ENCODE measurements around the gene CGAS.

Gene CGAS

GRCh38 chr6:73451223-73452106, 632 bp downstream of the CGAS start:
- DNase-seq (ENCODE audit: low read depth), result peak; percentile 61
- TF ChIP-seq CTCF (conservative IDR thresholded peaks at IDR 0.05; ENCODE audit: control insufficient read depth, insufficient read depth, low read depth, low read length), result no peak
- H3K4me3 ChIP-seq (ENCODE audit: control insufficient read depth, low read depth, low read length), result peak overlapping the region; percentile 77

DNA sequence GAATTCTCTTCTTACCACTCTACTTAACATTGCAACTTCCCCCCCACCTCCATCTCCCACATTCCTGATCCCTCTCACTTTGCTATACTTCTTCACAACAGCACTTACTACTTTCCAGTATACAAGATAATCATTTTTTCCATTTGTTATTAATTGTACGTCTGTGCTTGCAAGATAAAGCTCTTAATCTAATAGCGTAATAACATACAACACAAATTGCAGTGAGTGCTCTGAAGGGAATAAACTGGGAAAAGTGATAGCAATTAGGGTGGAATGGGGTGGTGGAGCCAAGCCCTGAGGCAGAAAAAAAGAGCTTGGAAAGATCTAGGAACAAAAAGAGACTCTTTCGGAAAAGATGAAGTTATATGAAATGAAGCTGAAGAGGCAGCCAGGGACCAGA, 8.5 kb downstream of the CGAS start:
- H3K4me3 ChIP-seq (ENCODE audit: control insufficient read depth, low read depth, low read length), result no peak overlapping the region
- no peak for DNase-seq (ENCODE audit: low read depth)
- TF ChIP-seq CTCF (conservative IDR thresholded peaks at IDR 0.05; ENCODE audit: control insufficient read depth, insufficient read depth, low read depth, low read length), result no peak

DNA sequence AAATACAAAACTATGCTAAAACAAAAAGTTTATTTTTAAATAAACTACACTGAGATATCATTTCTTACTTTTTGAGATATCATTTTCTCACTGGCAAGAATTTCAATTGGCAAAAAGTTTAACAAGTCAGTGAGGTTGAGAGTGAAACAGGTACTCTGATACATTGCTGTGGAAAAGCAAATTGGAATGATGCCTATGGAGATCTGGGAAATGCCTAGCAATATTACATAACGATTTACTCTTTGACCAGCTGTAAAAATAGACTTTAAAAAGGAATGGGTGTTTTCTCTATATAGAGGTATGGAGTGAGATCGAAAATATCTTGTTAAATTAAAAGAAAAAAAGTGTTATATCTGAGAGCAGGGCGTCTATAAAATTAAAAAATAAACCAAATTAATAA, 16.9 kb downstream of the CGAS start:
- DNase-seq (ENCODE audit: low read depth), result no peak
- H3K4me3 ChIP-seq (ENCODE audit: control insufficient read depth, low read depth, low read length), result no peak overlapping the region
- no peak for TF ChIP-seq CTCF (conservative IDR thresholded peaks at IDR 0.05; ENCODE audit: control insufficient read depth, insufficient read depth, low read depth, low read length)

- no peak for TF ChIP-seq CTCF (conservative IDR thresholded peaks at IDR 0.05; ENCODE audit: control insufficient read depth, insufficient read depth, low read depth, low read length)
Measured at GRCh38 chr6:73421534-73421933, 30.6 kb downstream of the CGAS start.

DNA sequence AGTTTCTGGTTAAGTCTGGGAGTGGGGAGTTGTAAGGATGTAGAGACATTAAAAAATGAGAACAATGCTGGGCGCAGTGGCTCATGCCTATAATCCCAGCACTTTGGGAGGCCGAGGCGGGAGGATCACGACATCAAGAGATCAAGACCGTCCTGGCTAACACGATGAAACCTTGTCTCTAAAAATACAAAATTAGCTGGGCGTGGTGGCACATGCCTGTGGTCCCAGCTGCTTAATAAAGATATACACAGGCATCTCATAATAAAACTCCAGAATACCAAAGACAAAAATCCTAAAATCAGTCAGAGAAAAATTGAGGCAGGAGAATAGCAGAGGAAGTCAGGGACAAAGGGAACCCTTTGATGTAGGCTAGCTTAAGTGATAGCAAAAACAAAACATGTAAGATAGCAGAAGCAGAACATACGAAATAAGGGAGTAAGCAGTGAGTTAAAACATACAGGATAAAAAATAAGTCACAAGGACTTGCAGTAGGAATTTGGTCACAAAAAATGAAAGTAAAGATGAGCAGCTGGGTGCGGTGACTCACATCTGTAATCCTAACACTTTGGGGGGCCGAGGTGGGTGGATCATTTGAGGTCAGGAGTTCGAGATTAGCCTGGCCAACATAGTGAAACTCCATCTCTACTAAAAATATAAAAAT, 33.9 kb downstream of the CGAS start:
- no peak for TF ChIP-seq CTCF (conservative IDR thresholded peaks at IDR 0.05; ENCODE audit: control insufficient read depth, insufficient read depth, low read depth, low read length)
- no peak overlapping the region for H3K4me3 ChIP-seq (ENCODE audit: control insufficient read depth, low read depth, low read length)
- DNase-seq (ENCODE audit: low read depth), result peak; percentile 23

More at GRCh38 chr6:73421534-73421933, 30.6 kb downstream of the CGAS start:
- DNase-seq (ENCODE audit: low read depth), result no peak
- no peak overlapping the region for H3K4me3 ChIP-seq (ENCODE audit: control insufficient read depth, low read depth, low read length)

GRCh38 chr6:73413102-73413501, 39.0 kb downstream of the CGAS start:
- H3K4me3 ChIP-seq (ENCODE audit: control insufficient read depth, low read depth, low read length), result no peak overlapping the region
- no peak for DNase-seq (ENCODE audit: low read depth)
- no peak for TF ChIP-seq CTCF (conservative IDR thresholded peaks at IDR 0.05; ENCODE audit: control insufficient read depth, insufficient read depth, low read depth, low read length)

All from fibroblast of mammary gland (primary cell).